B cell (primary cell): Measurements from ENCODE around the gene PRSS33. TPM values are rescaled to one million over a fixed set of nuclear protein-coding genes. Genes with fewer than 3 reads are reported as not detected.

Experiments
- ATAC-seq: fragments of 200-7000 bp; cut with Tn5 transposase; one replicate; pipeline ENCODE4 v1.10.0; 2021; ENCODE audit warnings: low read depth, mild to moderate bottlenecking, moderate number of reproducible peaks, moderate library complexity
- CTCF ChIA-PET: fragments of 350-600 bp; sonication (Branson Sonifier 250); formaldehyde crosslinking; loops from one replicate; lab custom pipeline; 2021; ENCODE audit warnings: antibody characterized with exemption, inconsistent platforms; lab: Charles Lee
- POLR2A ChIA-PET: fragments of 350-600 bp; sonication (Branson Sonifier 250); formaldehyde crosslinking; loops from one replicate; lab custom pipeline; 2021; ENCODE audit warnings: antibody characterized with exemption; lab: Charles Lee
- DNase-seq: peaks from one replicate; pipeline ENCODE4 v3.0.0; 2013
- H2AFZ ChIP-seq: 2 replicates; pipeline ENCODE4 v1.6.1; 2012; ENCODE audit warnings: mild to moderate bottlenecking, low read depth, low read length; ENCODE audit not compliant: insufficient read depth, poor library complexity, severe bottlenecking
- H3K27ac ChIP-seq, 2 donors: 1 replicate in 1 of 2; 2 replicates in 1 of 2; pipeline ENCODE4 v1.5.1; 2012 to 2013; ENCODE audit warnings: low read length in 2 of 2, mild to moderate bottlenecking in 2 of 2, moderate library complexity in 1 of 2
- H3K27me3 ChIP-seq, 4 experiments: fragments of 200-600 bp in 1 of 4; sonication (generic) in 1 of 4; replicated peaks in 1 of 4; 1 replicate in 2 of 4; 2 replicates in 2 of 4; pipeline versions ENCODE4 v1.6.1 to v1.7.0; 2013 to 2016; ENCODE audit warnings: low read length in 3 of 4, mild to moderate bottlenecking in 2 of 4, mixed read lengths in 1 of 4, moderate library complexity in 1 of 4; ENCODE audit not compliant: insufficient read depth in 4 of 4, control insufficient read depth in 3 of 4; ENCODE audit errors: control extremely low read depth in 1 of 4
- H3K36me3 ChIP-seq, 2 experiments: replicated peaks in 1 of 2; 1 replicate in 1 of 2; 2 replicates in 1 of 2; pipeline versions ENCODE4 v1.6.1 to v1.7.1; 2013; ENCODE audit warnings: low read length in 1 of 2; ENCODE audit not compliant: insufficient read depth in 2 of 2, control insufficient read depth in 1 of 2; ENCODE audit errors: control extremely low read depth in 1 of 2, extremely low read depth in 1 of 2
- H3K4me1 ChIP-seq, 2 donors: fragments of 200-600 bp in 1 of 2; sonication (generic) in 1 of 2; 1 replicate in 1 of 2; 2 replicates in 1 of 2; pipeline versions ENCODE4 v1.5.1 to v1.6.1; 2013 to 2017; ENCODE audit warnings: low read length in 2 of 2; ENCODE audit not compliant: control insufficient read depth in 2 of 2, insufficient read depth in 2 of 2
- H3K4me2 ChIP-seq: replicated peaks from 2 replicates; pipeline ENCODE3; 2012; ENCODE audit warnings: mild to moderate bottlenecking, low read depth, low read length; ENCODE audit not compliant: poor library complexity, severe bottlenecking
- H3K4me3 ChIP-seq, 5 experiments: fragments of 200-600 bp in 1 of 5; sonication (generic) in 1 of 5; 1 replicate in 3 of 5; 2 replicates in 2 of 5; pipeline versions ENCODE4 v1.5.1 to v1.7.0; 2011 to 2016; ENCODE audit warnings: low read length in 4 of 5, mild to moderate bottlenecking in 4 of 5, low read depth in 2 of 5, control low read depth in 1 of 5, moderate library complexity in 1 of 5; ENCODE audit not compliant: insufficient read depth in 1 of 5; ENCODE audit errors: control extremely low read depth in 1 of 5, extremely low read depth in 1 of 5
- H3K79me2 ChIP-seq: fragments of 200-600 bp; sonication (generic); one replicate; pipeline ENCODE4 v1.6.0; 2016; ENCODE audit warnings: low read length; ENCODE audit not compliant: control insufficient read depth, insufficient read depth
- H3K9ac ChIP-seq: fragments of 200-600 bp; sonication (generic); 2 replicates; pipeline ENCODE4 v1.6.1; 2017; ENCODE audit warnings: mild to moderate bottlenecking, low read length, moderate library complexity
- H3K9me3 ChIP-seq, 3 donors: one replicate each; pipeline versions ENCODE4 v1.6.1 to v1.7.1; 2013; ENCODE audit warnings: low read length in 2 of 3; ENCODE audit not compliant: control insufficient read depth in 2 of 3, insufficient read depth in 1 of 3; ENCODE audit errors: control extremely low read depth in 1 of 3
- H4K20me1 ChIP-seq: 2 replicates; pipeline ENCODE4 v1.6.0; 2012; ENCODE audit warnings: mild to moderate bottlenecking, low read length; ENCODE audit not compliant: insufficient read depth, control insufficient read depth, poor library complexity, severe bottlenecking
- H3K27ac Mint-ChIP-seq: one replicate; pipeline ENCODE4 v1.8.0; 2021; ENCODE audit warnings: mixed read lengths
- H3K27me3 Mint-ChIP-seq: one replicate; pipeline ENCODE4 v1.8.0; 2021; ENCODE audit warnings: mixed read lengths
- H3K4me1 Mint-ChIP-seq: one replicate; pipeline ENCODE4 v1.8.0; 2021; ENCODE audit warnings: mixed read lengths
- H3K4me3 Mint-ChIP-seq: one replicate; pipeline ENCODE4 v1.8.0; 2021; ENCODE audit warnings: mixed read lengths
- H3K9me3 Mint-ChIP-seq: one replicate; pipeline ENCODE4 v1.8.0; 2022; ENCODE audit warnings: mixed read lengths; ENCODE audit not compliant: insufficient read depth
- EZH2 ChIP-seq: IDR thresholded peaks from 2 replicates; pipeline ENCODE4 v1.6.1; 2012; ENCODE audit warnings: borderline replicate concordance, low read depth, mild to moderate bottlenecking, moderate library complexity, low read length; ENCODE audit not compliant: insufficient read depth, poor library complexity, severe bottlenecking
- WGBS: methylation state at CpG from one replicate; pipeline ENCODE4 v1.1.5; 2013; ENCODE audit warnings: missing lambda C conversion rate; ENCODE audit not compliant: insufficient coverage; 5-methylcytosine and 5-hydroxymethylcytosine counted together
- intact Hi-C: fragments of 100-400 bp; cut with micrococcal nuclease; formaldehyde crosslinking; loops from one replicate; pipeline ENCODE4 v1.10.0; 2022
- polyA plus RNA-seq: library from polyadenylated mRNA; depleted of rRNA; stranded (reverse); fragments of >200 nt; gene quantifications from 2 replicates; pipeline ENCODE4 v1.2.3, GENCODE V29; 2012
- total RNA-seq, 2 donors: library from RNA; stranded (reverse); fragments of 120-200 nt in 1 of 2; gene quantifications; 1 replicate in 1 of 2; 2 replicates in 1 of 2; pipeline versions ENCODE4 v1.2.3 to v1.2.4, GENCODE V29; 2013 to 2022
- TF ChIP-seq, protein P1 (sequence below): fragments of 200-600 bp; IDR thresholded peaks from one replicate; pipeline ENCODE4 v1.8.0; 2022; ENCODE audit warnings: antibody characterized with exemption, mild to moderate bottlenecking

Gene PRSS33
- total and polyA plus RNA-seq, 2 donors (not counting 1 experiment from before 2014, with no cell fraction given) = not detected

DNA sequence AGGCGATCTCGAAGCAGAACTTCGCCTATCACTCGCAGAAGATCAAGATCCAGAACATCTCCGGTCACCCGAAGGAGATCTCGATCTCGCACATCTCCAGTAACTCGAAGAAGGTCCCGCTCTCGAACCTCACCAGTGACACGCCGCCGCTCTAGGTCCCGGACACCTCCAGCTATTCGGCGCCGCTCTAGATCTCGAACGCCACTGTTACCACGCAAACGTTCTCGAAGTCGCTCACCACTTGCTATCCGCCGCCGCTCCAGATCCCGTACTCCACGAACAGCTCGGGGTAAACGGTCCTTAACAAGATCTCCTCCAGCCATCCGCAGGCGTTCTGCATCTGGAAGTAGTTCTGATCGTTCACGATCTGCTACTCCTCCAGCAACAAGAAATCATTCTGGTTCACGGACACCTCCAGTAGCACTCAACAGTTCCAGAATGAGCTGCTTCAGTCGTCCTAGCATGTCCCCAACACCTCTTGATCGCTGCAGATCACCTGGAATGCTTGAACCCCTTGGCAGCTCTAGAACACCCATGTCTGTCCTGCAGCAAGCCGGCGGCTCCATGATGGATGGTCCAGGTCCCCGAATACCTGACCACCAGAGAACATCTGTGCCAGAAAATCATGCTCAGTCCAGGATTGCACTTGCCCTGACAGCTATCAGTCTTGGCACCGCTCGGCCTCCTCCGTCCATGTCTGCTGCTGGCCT is 20.8 kb downstream of the PRSS33 start:
- Histone ChIP-seq H3K9me3 (peaks cover 0 to 9% (median 0%) of the 10 kb centered on the region in 3 donors), H2AFZ (no peak overlapping the region), H3K27ac (no peak overlapping the region), H3K4me2 (no peak overlapping the region), H3K4me1 (no peaks in the 10 kb centered on the region), H3K4me3 (no peak overlapping the region), H3K27me3 (no peaks in the 10 kb centered on the region), H3K36me3 (peaks cover 1 to 100% of the 10 kb centered on the region in 2 experiments), H4K20me1 (peaks cover 88% of the 10 kb centered on the region), H3K79me2 (peaks cover 58% of the 10 kb centered on the region), H3K9ac (no peak overlapping the region)
- no peak overlapping the region for H3K4me3 Mint-ChIP-seq
- ATAC-seq (no peak), DNase-seq (no peak)
- H3K4me1 Mint-ChIP-seq = no peaks in the 10 kb centered on the region
- no peak overlapping the region for H3K27ac Mint-ChIP-seq
- TF ChIP-seq, protein P1, sequence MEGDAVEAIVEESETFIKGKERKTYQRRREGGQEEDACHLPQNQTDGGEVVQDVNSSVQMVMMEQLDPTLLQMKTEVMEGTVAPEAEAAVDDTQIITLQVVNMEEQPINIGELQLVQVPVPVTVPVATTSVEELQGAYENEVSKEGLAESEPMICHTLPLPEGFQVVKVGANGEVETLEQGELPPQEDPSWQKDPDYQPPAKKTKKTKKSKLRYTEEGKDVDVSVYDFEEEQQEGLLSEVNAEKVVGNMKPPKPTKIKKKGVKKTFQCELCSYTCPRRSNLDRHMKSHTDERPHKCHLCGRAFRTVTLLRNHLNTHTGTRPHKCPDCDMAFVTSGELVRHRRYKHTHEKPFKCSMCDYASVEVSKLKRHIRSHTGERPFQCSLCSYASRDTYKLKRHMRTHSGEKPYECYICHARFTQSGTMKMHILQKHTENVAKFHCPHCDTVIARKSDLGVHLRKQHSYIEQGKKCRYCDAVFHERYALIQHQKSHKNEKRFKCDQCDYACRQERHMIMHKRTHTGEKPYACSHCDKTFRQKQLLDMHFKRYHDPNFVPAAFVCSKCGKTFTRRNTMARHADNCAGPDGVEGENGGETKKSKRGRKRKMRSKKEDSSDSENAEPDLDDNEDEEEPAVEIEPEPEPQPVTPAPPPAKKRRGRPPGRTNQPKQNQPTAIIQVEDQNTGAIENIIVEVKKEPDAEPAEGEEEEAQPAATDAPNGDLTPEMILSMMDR = no peak
- TF ChIP-seq EZH2 = no peak
- no peaks in the 10 kb centered on the region for H3K27me3 Mint-ChIP-seq
- H3K9me3 Mint-ChIP-seq = no peaks in the 10 kb centered on the region
- ChIA-PET POLR2A (interaction anchor here (0.5 to 1.2 kb wide), 2 partner anchors 14 to 1506 kb away, joined by 3 to 4 read pairs; partner anchors contain the start of gene SRRM2), CTCF (no interaction called here)
- intact Hi-C loops = no loop called here
- 97% methylated on average over 44 of the region's 44 CpGs for WGBS
